Stimulated activated CD8-positive, alpha-beta memory T cell treated with anti-CD3 and anti-CD28 coated beads, Interleukin-4, amount 100 ng/mL, for 48 hours (primary cell): Measurements from ENCODE around the gene CCDC83.
A peak's percentile ranks its signal among the peaks of the same experiment; 100 is the strongest.
"Not testable (repeated sequence)": the region's sequence is repeated elsewhere in the genome, so short reads cannot be mapped to it uniquely, and the experiment has no call there.

Source experiments
- DNase-seq: peaks from one replicate; pipeline ENCODE4 v3.0.0-alpha.2; 2020

Gene CCDC83

DNA sequence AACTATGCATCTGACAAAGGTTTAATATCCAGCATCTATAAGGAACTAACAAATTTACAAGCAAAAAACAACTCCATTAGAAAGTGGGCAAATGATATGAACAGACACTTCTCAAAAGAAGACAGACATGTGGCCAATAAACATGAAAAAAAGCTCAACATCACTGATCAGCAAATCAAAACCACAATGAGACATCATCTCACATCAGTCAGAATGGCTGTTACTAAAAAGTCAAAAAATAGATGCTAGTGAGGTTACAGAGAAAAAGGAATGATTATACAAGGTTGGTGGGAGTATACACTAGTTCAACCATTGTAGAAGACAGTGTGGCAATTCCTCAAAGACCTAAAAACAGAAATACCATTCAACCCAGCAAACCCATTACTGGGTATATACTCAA is 14.3 kb upstream of the CCDC83 start:
- not testable (repeated sequence) for DNase-seq

DNA sequence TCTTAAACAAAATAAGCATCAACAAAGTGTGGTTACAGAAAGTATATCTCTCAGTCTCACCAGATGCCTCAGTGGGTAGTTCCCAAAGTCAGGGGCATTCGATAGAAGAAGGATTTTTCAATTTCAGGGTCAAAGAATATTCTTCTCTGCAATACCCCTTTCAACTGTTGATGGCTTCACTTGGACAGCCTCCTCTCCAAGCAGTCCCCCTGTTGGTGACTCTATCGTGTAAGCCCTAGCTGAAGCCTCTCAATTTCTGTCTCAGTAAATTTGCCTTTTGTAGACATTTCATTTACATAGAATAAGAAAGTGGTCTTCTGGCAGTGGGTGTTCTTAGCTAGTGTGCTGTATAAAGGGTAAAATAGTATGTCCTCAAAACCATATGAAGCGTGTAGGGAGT is 11.3 kb upstream of the CCDC83 start:
- no peak for DNase-seq

DNA sequence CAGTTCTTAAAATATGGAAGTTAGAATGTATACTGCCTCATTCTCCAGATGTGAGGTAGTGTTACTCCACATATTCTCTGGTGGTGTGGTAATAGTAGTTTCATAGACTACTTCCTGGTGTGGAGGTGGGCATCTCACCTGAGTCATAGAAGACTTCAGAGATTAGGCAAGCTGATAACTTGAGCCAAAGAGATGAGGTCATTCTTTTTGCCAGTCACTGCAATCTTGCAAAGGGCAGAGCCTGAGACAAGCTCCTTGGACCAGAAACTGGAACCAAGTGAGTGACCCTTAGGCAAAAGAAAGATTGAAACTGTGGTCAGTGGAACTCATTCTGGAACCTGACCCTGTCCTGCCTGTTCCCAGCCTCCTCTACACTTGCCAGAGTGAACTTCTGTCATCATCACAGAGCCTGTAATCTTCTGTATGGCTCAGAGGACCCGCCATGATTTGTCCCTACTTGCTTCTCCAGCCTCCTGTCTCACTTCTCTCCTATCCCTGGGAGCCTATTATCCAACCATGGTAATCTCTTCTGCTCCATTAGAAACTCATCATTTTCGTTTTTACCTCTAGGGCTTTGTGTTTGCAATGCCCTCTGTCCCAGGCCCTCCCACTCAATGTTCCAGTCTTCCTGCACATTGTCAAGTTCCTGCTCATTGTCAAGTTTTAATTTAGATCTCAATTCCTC is 10.6 kb upstream of the CCDC83 start:
- no peak for DNase-seq

DNA sequence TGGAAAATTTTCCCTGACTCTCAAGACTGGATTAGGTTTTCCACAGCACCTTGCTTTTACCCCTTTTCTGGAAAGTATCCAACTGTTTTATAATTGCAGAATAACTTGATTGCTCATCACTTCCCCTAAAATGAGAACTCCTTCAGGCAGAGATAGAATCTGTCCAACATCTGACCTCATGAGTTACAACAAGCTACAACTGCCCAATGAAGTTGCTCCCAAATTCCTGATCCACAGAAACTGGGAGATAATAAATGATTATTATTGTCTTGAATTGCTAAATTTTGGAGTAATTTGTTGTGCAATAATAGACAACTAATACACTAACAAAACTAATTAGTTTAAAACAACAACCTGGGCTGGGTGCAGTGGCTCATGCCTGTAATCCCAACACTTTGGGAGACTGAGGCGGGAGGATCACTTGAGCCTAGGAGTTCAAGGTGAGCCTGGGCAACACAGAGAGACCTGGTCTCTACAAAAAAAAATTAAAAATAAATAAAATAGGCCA is 10.0 kb upstream of the CCDC83 start:
- no peak for DNase-seq

DNA sequence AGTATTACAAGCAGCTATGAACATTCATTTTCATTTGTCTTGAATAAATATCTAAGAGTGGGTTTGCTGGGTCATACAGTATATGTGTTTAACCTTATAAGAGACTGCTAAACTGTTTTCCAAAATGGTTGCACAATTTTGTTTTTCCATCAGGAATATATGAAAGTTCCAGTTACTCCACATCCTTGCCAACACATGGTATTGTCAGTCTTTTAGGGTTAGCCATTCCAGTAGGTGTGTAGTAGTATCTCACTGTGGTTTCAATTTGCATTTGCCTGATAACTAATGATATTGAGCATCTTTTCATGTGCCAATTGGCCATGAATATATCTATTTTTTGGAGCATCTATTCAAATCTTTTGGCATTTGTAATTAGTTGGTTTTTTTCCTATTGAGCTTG is 7.7 kb upstream of the CCDC83 start:
- DNase-seq = no peak

DNA sequence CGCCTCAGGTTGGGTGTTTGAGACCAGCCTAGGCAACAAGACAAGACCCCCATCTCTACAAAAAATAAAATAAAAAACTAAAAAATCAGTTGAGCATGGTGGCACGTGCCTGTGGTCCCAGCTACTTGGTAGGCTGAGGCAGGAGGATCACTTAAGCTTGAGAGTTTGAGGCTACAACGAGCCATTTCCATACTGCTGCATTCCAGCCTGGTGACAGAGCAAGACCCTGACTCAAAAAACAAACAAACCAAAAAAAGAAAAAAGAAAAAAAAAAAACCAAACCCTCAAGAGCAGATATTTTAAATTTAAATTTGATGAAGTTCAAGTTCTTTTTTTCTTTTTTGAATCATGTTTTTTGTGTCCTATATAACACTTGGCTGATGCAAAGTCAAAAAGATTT is 7.2 kb upstream of the CCDC83 start:
- no peak for DNase-seq

DNA sequence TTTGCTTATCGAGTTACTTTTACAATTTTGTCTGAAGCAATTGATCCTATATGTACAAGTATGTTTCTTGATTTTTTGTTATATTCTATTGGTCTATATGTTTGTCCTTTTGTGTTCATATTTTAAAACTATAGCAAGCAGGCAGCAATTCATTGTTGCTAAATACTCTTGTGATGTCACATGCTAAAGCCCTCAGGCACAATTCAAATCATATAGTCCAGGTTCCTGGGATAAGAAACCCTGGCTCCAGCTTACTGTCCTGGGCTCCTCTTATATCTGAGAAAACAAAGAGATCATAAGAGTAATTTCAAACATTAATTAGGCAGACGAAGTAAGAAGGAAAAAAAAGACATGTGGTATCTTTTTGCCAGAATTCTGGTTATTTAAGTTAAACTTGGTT is 6.6 kb upstream of the CCDC83 start:
- no peak for DNase-seq

DNA sequence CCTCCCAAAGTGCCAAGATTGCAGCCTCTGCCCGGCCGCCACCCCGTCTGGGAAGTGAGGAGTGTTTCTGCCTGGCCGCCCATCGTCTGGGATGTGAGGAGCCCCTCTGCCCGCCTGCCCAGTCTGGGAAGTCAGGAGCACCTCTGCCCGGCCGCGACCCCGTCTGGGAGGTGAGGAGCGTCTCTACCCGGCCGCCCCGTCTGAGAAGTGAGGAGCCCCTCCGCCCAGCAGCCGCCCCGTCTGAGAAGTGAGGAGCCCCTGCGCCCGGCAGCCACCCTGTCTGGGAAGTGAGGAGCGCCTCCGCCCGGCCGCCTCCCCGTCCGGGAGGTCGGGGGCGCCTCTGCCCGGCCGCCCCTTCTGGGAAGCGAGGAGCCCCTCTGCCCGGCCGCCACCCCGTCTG is 2.4 kb upstream of the CCDC83 start:
- not testable (repeated sequence) for DNase-seq

DNA sequence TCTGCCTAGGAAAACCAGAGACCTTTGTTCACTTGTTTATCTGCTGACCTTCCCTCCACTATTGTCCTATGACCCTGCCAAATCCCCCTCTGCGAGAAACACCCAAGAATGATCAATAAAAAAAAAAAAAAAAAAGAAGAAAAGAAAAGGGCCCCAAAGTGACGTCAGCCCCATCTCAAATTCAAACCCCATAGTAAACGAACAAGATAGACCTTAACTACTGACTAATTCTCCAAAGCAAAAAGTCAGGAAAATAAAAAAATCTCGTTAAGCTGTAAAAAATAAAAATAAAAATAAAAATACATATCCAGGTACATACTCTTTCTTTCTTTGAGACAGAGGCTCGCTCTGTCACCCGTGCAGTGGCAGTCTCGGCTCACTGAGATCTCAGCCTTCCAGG is 1.6 kb upstream of the CCDC83 start:
- not testable (repeated sequence) for DNase-seq

DNA sequence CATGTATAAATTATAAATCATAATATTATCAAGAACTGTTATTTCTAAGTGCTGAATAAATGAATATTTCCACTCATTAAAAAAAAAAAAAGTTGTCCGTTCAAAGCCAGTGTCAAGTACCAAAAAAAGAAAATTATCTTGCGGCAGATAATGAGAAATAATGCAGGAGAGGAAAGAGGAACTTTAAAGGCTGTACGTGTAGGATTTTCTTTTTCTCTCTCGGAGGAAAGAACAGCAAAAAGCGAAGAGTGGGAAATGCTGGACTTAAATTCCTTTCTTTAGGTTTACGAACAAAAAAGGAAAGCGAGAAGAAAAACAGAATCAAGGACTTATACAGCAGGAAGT is 999 bp upstream of the CCDC83 start:
- DNase-seq = no peak

DNA sequence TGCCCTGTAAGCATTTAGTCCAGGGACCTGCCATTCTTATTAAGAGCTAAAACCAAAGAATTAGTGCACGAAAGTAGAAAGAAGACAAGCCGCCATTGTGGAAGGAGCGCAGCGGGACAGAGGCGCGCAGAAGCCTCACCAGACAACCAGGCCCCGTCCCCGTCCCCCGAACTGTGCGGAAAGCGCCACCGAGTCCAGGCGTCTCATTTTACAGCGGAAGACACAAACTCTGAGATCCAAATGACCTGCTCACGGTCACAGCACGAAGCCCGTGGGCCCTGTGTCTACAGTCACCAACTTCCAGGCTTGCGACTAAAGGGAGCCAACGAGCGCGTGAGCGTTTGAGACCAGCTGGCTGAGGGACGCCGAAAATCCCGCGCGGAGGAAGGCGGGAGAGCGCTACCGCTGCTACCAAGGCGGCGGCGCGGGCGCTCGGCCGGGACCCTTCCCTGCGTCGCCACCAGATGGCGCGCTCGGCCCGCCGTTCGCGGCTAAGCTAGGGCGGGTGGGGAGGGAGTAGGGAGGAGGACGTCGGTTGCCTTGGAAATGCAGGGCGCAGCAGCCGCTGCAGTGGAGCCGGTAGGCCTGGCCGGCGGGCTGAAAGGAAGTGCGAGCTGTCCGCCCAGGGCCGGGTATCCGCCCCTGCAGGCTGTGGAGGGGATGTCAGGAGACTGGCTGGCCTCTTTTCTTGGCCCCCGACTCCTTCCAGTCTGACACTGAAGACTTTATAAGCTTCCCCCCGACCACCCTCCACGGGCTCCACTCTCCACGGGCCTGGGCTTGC is 434 bp upstream of the CCDC83 start:
- peak; percentile 95 for DNase-seq

DNA sequence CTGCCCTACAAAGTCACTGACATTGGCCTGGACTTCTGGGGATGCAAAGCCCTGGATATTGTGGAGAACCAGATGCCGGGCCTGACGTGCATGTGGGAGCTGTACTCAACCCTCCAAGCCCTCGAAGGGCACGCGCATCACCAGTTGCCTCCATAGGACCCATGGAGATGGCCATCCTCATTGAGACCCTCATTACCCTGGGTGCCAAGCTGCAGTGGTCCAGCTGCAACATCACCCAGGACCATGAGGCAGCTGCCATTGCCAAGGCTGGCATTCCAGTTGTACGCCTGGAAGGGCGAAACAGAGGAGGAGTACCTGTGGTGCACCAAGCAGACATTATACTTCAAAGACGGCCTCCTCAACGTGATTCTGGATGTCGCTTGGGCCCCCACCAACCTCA is 1.9 kb downstream of the CCDC83 start:
- DNase-seq = no peak

DNA sequence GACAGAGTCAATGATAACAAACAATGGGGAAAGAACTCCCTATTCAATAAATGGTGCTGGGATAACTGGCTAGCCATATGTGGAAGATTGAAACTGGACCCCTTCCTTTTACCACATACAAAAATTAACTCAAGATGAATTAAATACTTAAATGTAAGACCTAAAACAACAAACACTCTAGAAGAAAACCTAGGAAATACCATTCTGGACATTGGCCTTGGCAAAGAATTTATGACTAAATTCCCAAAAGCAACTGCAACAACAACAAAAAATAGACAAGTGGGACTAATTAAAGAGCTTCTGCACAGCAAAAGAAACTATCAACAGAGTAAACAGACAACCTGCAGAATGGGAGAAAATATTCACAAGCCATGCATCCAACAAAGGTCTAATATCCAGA is 4.4 kb downstream of the CCDC83 start:
- DNase-seq = not testable (repeated sequence)

DNA sequence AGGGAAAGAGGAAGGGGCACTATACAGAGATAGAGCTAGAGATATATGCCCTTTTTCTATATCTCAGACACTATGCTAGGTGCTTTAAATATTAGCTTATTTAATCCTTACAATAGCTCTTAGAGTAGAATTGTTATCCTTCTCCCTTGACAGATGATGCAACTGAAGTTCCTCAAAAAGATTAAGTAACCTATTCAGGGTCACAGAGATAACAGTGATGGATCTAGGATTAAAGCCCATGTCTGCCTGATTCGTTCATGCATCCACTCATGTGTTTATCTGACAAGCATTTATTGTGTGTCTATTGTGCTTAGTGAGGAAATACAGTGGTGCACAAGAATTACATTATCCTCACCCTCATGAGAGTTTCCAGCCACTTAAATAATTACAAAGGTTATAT is 8.7 kb downstream of the CCDC83 start:
- DNase-seq = no peak

DNA sequence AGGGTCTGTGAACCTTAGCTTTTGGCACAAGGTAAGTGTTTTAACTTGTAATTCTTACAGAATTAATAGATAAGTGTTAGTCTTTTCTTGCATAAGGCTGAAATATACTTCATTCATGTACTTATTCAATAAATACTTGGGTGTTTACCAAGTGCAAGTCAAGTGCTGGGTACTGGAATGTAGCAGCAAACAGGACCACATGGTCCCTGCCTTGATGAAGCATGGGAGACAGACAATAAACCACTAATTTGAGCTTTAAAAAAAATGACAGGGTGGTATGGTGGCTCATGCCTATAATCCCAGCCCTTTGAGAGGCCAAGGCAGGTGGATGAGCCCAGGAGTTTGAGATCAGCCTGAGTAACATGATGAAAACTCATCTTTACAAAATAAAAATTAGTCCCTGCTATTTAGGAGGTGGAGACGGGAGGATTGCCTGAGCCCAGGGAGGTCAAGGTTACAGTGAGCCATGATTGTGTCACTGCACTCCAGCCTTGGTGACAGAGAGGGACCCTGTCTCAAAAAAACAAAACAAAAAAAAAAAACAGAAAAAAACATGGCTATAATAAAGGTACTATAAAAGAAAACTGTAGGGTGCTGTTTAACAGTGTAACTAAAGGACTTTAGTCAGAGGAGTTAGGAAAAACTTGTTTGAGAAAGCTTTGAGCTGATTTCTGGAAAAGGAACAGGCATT is 11.1 kb downstream of the CCDC83 start:
- DNase-seq = no peak

DNA sequence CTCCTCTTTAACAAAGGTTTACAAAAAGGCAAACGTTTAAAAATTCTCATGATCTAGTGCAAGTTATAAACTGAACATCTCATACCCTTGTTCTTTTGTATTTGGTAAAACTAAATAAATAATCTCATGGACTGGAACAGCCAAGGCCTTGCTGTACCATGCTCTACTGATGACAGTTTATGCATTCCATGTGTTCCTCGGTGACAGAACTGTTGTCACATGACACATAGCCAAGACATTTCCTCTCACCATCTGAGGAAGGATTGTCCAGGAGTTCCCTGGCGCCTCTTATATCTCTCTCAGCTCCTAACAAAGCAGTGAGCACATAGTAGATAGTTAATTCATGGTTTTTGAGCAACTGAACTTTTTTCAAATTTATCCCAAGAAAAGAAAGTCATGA is 12.6 kb downstream of the CCDC83 start:
- no peak for DNase-seq

DNA sequence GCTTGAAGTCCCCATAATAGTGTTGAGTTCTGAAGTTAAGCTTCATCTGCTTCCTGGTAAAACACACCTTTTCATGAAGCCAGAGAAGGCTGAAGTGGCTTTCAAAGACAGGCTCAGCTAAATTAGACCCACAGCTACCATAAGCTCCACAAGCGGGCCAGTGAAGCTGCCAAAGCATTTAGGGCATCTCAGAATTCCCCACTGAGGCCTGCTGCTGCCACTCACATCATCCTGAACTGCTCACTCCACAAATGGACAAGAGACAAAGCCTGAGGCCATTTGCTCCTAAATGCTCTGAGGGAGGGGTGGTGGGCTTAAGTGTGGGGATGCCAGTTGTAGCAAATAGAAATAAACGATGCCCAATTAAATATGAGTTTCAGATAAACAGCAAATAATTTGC is 14.6 kb downstream of the CCDC83 start:
- DNase-seq = no peak

DNA sequence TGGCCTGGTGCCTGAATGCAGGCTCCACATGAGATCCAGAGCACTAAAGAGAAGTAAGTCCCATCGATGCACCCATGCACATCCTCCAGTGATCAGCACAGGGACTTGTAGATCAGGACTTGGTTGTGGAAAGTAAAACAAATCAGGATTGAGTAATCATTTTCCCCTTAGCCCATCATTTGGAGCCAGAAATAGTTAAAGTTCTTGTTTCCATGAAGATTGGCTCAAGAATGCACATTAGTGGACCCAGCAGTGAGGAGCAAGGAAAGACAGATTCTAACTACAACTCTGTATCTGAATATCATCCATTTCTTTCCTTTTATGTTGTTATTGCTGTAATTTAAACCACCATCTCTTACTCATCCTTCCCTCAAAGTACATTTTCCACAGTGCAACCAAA is 19.1 kb downstream of the CCDC83 start:
- no peak for DNase-seq

DNA sequence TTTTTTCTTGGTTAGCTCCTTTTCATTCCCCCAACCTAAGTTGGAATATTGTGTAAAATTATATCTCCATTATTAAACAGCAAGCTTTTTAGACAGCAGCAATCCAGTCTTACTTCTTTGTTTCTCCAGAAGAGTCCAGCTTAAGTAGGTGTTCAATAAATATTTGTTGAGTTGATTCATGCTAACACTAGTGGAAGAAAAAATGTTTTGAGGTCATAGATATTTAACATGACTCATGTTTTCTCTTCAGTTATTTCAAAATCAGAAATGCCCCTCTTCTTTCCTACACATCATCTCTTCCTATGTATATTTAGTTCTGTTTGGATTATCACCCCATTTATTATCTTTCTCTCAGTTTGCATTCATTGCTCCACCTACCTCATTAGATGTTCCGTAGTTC is 20.3 kb downstream of the CCDC83 start:
- DNase-seq = no peak

DNA sequence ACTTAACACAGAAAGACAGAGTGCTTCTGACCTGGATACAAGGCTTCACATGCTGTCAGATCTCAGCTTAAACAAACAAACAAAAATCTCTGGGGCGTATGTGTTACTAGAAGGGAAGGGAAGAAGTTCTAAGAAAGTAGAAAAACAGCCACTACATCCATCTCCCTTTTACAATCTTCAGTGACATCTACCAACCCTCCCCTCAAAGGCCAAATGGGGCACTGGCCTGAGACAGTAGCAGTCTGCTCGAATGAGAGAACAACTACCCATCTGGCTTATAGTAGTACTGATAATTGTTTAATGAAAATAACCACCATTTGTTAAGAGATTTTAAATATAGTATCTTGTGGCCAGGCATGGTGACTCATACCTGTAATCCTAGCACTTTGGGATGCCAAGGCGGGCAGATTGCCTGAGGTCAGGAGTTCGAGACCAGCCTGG is 29.4 kb downstream of the CCDC83 start:
- DNase-seq = no peak

DNA sequence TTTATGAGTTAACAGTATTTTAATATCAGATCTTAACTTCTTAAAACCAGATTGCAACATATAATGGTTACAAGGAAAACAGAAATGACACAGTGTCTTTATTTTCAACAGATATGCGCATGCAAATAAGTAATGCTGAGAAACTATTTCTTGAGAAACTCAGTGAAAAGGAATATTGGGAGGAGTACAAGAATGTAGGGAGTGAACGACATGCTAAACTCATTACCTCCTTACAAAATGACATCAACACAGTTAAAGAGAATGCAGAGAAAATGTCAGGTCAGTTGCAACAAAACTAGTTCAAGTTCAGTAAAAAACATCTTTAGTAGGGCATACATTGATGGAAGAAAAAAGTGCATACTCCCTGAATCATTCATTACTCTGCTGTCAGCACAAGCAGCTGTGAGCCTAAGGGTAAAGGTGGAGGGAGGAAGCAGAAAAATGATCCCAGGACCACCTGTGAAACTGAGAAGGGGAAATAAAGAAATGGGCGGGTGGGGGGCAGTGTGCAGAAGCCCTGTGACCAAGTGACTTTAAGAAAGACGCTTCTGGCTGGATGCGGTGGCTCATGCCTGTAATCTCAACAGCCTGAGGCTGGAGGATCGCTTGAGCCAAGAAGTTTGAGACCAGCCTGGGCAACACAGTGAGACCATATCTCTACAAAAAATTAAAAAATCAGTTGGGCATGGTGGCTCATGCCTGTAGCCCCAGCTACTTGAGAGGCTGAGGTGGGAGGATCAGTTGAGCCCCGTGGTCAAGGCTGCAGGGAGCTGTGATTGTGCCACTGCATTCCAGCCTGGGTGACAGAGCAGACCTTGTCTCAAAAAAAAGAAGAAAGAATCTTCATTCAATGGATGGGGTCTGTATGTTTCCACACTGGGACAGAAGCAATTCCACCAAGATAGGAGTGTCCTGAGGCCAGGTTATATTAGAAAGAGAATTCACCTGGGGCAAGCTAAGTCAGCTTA is 31.2 kb downstream of the CCDC83 start:
- no peak for DNase-seq

DNA sequence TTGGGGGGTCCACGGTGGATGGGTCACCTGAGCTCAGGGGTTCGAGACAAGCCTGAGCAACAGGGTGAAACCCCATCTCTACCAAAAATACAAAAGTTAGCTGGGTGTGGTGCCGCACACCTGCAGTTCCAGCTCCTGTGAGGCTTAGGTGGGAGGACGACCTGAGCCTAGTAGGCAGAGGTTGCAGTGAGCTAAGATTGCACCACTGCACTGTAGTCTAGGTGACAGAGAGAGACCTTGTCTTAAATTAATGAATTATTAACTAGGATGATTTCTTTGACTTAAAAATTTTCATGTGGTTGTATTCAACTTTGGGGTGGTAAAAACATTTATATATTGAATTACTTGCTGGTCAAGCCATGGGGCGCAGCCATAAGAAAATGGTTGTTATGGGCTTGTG is 33.9 kb downstream of the CCDC83 start:
- DNase-seq = no peak
